ENCODE data around the gene IZUMO1R. TPM values are rescaled to one million over a fixed set of nuclear protein-coding genes. Genes with fewer than 3 reads are reported as not detected.

The IZUMO1R gene
- total and polyA plus RNA-seq, 2 of the 8 experiments (the other 6 are each of a cell fraction or from before 2014, with no cell fraction given): not detected

DNA sequence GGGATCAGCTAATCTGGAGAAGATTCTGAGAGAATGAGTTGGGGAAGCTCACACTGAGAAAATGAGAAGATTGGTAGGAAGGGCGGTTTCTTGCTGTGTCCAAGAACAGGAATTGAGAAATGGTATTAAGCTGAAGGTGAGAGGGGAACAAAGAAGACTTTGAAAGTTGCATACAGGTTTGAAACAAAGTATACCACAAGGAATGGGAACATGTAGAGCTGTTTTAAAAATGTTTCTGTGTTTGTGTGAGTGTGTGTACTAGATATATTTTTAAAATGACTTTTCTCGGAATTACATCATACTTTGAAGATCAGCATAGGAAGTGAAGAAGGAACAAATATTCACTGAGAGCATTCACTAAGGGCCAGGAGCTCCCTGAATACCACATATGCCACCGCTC lies 24.4 kb upstream of the IZUMO1R start:
- Histone ChIP-seq H3K4me2 (ENCODE audit: insufficient read depth in 1 of 2, low read depth in 2 of 2, low read length in 2 of 2) (no peak overlapping the region), H3K27ac (ENCODE audit: low read depth, low read length) (no peak overlapping the region), H3K9ac (replicated peaks in 1 of 4; ENCODE audit: extremely low read depth in 1 of 4, low read depth in 3 of 4, low read length in 3 of 4) (no peak overlapping the region), H3K56ac (replicated peaks; ENCODE audit: insufficient read length, low read depth, low read length) (no peak overlapping the region), H3K79me1 (ENCODE audit: low read depth, low read length) (no peaks in the 10 kb centered on the region), H2BK15ac (ENCODE audit: low read length) (no peak overlapping the region), H3K36me3 (ENCODE audit: control insufficient read depth in 2 of 4, insufficient read depth in 4 of 4, low read length in 3 of 4) (no peaks in the 10 kb centered on the region), H3K23ac (ENCODE audit: insufficient read length) (no peak overlapping the region), H2AK5ac (ENCODE audit: low read depth, low read length) (no peak overlapping the region), H3K4me1 (replicated peaks in 1 of 4; ENCODE audit: control insufficient read depth in 3 of 4, insufficient read depth in 4 of 4, low read length in 3 of 4) (peaks cover 0 to 3% (median 1%) of the 10 kb centered on the region in 4 experiments; a peak in 4 of 7 replicates), H3K79me2 (ENCODE audit: control insufficient read depth in 1 of 2, insufficient read depth in 2 of 2, low read length in 2 of 2) (no peaks in the 10 kb centered on the region), H2BK20ac (ENCODE audit: low read length) (no peak overlapping the region), H4K91ac (replicated peaks; ENCODE audit: insufficient read length, low read length) (no peak overlapping the region), H2BK120ac (replicated peaks; ENCODE audit: low read depth, low read length) (no peak overlapping the region), H3K14ac (ENCODE audit: insufficient read length) (no peak overlapping the region), H3K18ac (ENCODE audit: extremely low read depth, low read length) (no peak overlapping the region), H3K9me3 (ENCODE audit: insufficient read depth in 2 of 2, low read depth in 1 of 2, low read length in 1 of 2) (no peaks in the 10 kb centered on the region), H3K4ac (replicated peaks; ENCODE audit: insufficient read length, low read depth, low read length) (no peak overlapping the region), H3K27me3 (replicated peaks in 1 of 4; ENCODE audit: control insufficient read depth in 3 of 4, extremely low read depth in 1 of 4, insufficient read depth in 3 of 4, low read length in 3 of 4) (no peaks in the 10 kb centered on the region), H2AFZ (ENCODE audit: low read length) (no peak overlapping the region), H4K5ac (ENCODE audit: insufficient read length, low read depth, low read length) (no peak overlapping the region), H3K23me2 (ENCODE audit: low read depth, low read length) (no peaks in the 10 kb centered on the region), H2BK12ac (ENCODE audit: low read depth, low read length) (no peak overlapping the region), H2BK5ac (ENCODE audit: low read depth, low read length) (no peak overlapping the region), H3K4me3 (ENCODE audit: extremely low read depth in 1 of 4, insufficient read depth in 2 of 4, low read depth in 3 of 4, low read length in 4 of 4) (no peak overlapping the region), H4K20me1 (replicated peaks in 1 of 2; ENCODE audit: control insufficient read depth in 1 of 2, insufficient read depth in 2 of 2, low read length in 2 of 2) (no peaks in the 10 kb centered on the region), H4K8ac (ENCODE audit: extremely low read depth, insufficient read depth, low read length) (no peak overlapping the region)
- POLR2A ChIA-PET (ENCODE audit: partially characterized antibody): no interaction called here
- CTCF ChIA-PET (ENCODE audit: partially characterized antibody): no interaction called here
- FAIRE-seq (no peak), DNase-seq (ENCODE audit: low read depth in 1 of 2, low spot score in 2 of 2) (no peak)
- 87% methylated on average over 3 of the region's 3 CpGs; no CpG with 5 or more reads in 1 of the 2 experiments for WGBS, 2 experiments (ENCODE audit: extremely low coverage in 1 of 2, insufficient coverage in 1 of 2, insufficient read length in 1 of 2, insufficient replicate concordance in 2 of 2, low coverage in 1 of 2, low lambda C conversion rate in 2 of 2, missing lambda C conversion rate in 1 of 2)
- TF ChIP-seq, protein P1, sequence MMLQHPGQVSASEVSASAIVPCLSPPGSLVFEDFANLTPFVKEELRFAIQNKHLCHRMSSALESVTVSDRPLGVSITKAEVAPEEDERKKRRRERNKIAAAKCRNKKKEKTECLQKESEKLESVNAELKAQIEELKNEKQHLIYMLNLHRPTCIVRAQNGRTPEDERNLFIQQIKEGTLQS (IDR thresholded peaks at IDR 0.05; ENCODE audit: insufficient read depth, low read depth, low read length): no peak
- no peak for TF ChIP-seq CHD1 (IDR thresholded peaks at IDR 0.05; ENCODE audit: low read depth, low read length)
- TF ChIP-seq POLR2A (IDR thresholded peaks at IDR 0.05; ENCODE audit: control extremely low read depth in 1 of 2, low read depth in 2 of 2, low read length in 2 of 2): no peak
- no peak for TF ChIP-seq RXRA (IDR thresholded peaks at IDR 0.05; ENCODE audit: insufficient read depth, low read depth, low read length)
- no peak for TF ChIP-seq BCL11A (IDR thresholded peaks at IDR 0.05; ENCODE audit: low read depth in 2 of 2, low read length in 2 of 2)
- no peak for TF ChIP-seq CEBPB (IDR thresholded peaks at IDR 0.05; ENCODE audit: low read depth, low read length)
- no peak for TF ChIP-seq CREB1 (IDR thresholded peaks at IDR 0.05)
- no peak for TF ChIP-seq KDM5A (IDR thresholded peaks at IDR 0.05; ENCODE audit: low read length)
- no peak for TF ChIP-seq SP1 (IDR thresholded peaks at IDR 0.05; ENCODE audit: low read depth, low read length)
- no peak for TF ChIP-seq POU5F1 (IDR thresholded peaks at IDR 0.05; ENCODE audit: low read depth, low read length)
- no peak for TF ChIP-seq RAD21 (IDR thresholded peaks at IDR 0.05 in 1 of 2, conservative IDR thresholded peaks at IDR 0.05 in 1 of 2; ENCODE audit: low read depth in 2 of 2, low read length in 2 of 2)
- TF ChIP-seq SUZ12 (IDR thresholded peaks at IDR 0.05; ENCODE audit: low read length): no peak
- no peak for TF ChIP-seq TAF7 (optimal IDR thresholded peaks at IDR 0.05; ENCODE audit: borderline replicate concordance, low read depth, low read length)
- no peak for TF ChIP-seq MAFK (IDR thresholded peaks at IDR 0.05; ENCODE audit: low read depth, low read length)

All from H1 (cell line).